Adrenal gland (tissue), 12 donors: ENCODE measurements around the gene KIF22. TPM values are rescaled to one million over a fixed set of nuclear protein-coding genes. Genes with fewer than 3 reads are reported as not detected.

ENCODE experiments used
- DNase-seq, 7 donors: peaks; one replicate each; pipeline ENCODE4 v3.0.0-alpha.2; 2019 to 2020
- H3K27ac ChIP-seq, 5 donors: fragments of 200-600 bp; sonication (generic) in 4 of 5; 1 replicate in 3 of 5; 2 replicates in 2 of 5; pipeline versions ENCODE4 v1.5.1 to v1.8.0; 2016 to 2020; ENCODE audit warnings: mild to moderate bottlenecking in 1 of 5
- H3K27me3 ChIP-seq: fragments of 200-600 bp; 2 replicates; pipeline ENCODE4 v1.8.0; 2021
- H3K36me3 ChIP-seq, 2 donors: fragments of 200-600 bp; replicated peaks in 1 of 2; 1 replicate in 1 of 2; 2 replicates in 1 of 2; pipeline versions ENCODE4 v1.5.1 to v1.8.0; 2018 to 2022
- H3K4me1 ChIP-seq, 2 donors: fragments of 200-600 bp; replicated peaks in 1 of 2; 1 replicate in 1 of 2; 2 replicates in 1 of 2; pipeline versions ENCODE4 v1.5.1 to v1.8.0; 2018 to 2021
- H3K4me3 ChIP-seq, 4 donors: fragments of 200-600 bp; sonication (generic) in 3 of 4; one replicate each; pipeline ENCODE4 v1.5.1; 2016 to 2018
- H3K9me3 ChIP-seq, 3 donors: fragments of 200-600 bp; sonication (generic) in 1 of 3; replicated peaks in 1 of 3; 1 replicate in 2 of 3; 2 replicates in 1 of 3; pipeline versions ENCODE4 v1.5.1 to v1.8.0; 2016 to 2021
- POLR2A ChIP-seq, 2 donors: fragments of 450-650 bp; IDR thresholded peaks; one replicate each; pipeline ENCODE4 v1.6.1; 2017; ENCODE audit warnings: antibody characterized with exemption in 2 of 2, mild to moderate bottlenecking in 2 of 2, moderate library complexity in 1 of 2
- WGBS, 4 donors: extraction: QIAGEN DNeasy Blood & Tissue Kit in 2 of 4; methylation state at CpG; one replicate each; pipeline versions ENCODE4 v1.1.5 to v1.1.7; 2013 to 2017; 5-methylcytosine and 5-hydroxymethylcytosine counted together
- intact Hi-C, 2 donors: fragments of 100-400 bp; cut with DNase I; formaldehyde crosslinking; loops; one replicate each; pipeline versions ENCODE4 v1.14.1 to v1.15.0; 2022 to 2023
- polyA plus RNA-seq, 3 donors: library from polyadenylated mRNA; stranded (reverse); fragments of 200-250 nt in 2 of 3; fragments of 350-450 nt in 1 of 3; fragmentation: Illumina TruSeq in 1 of 3; extraction: RNeasy Lipid Tissue Mini Kit (QIAGEN cat#74804) in 1 of 3; gene quantifications; one replicate each; pipeline ENCODE4 v1.2.3, GENCODE V29; 2013 to 2014
- total RNA-seq, 9 donors: library from RNA; depleted of rRNA in 4 of 9; stranded (reverse); fragments of >200 nt in 4 of 9; fragments of 120-200 nt in 1 of 9; fragmentation: NEBNext Ultra II Directional in 1 of 9; extraction: Animal tissue kit (Norgen Biotek cat#: 25700) in 1 of 9; gene quantifications; one replicate each; pipeline versions ENCODE4 v1.1.0 to v1.2.4, GENCODE V29; 2013 to 2023
- TF ChIP-seq, protein P1 (sequence below), 6 experiments: fragments of 450-650 bp in 4 of 6; fragments of 200-600 bp in 2 of 6; sonication (generic) in 1 of 6; IDR thresholded peaks; 1 replicate in 5 of 6; 2 replicates in 1 of 6; pipeline versions ENCODE4 v1.5.1 to v1.8.0; 2016 to 2021; ENCODE audit warnings: antibody characterized with exemption in 6 of 6, mild to moderate bottlenecking in 2 of 6, moderate library complexity in 1 of 6
- donor health status: healthy with polysubstance abuse.
- donor health status: Bipolar disorder and iron deficiency.
- donor health status: DM: yes; HTN: yes; CAD: no.
- donor health status: DM: no; HTN: no; CAD: no.
- donor health status: DM: no; HTN: no; CAD: no.
- donor health status: DM: yes; HTN: yes; CAD: no.

KIF22 gene
- total and polyA plus RNA-seq, 12 donors, result 8.8 to 127 (median 19.7) TPM

DNA sequence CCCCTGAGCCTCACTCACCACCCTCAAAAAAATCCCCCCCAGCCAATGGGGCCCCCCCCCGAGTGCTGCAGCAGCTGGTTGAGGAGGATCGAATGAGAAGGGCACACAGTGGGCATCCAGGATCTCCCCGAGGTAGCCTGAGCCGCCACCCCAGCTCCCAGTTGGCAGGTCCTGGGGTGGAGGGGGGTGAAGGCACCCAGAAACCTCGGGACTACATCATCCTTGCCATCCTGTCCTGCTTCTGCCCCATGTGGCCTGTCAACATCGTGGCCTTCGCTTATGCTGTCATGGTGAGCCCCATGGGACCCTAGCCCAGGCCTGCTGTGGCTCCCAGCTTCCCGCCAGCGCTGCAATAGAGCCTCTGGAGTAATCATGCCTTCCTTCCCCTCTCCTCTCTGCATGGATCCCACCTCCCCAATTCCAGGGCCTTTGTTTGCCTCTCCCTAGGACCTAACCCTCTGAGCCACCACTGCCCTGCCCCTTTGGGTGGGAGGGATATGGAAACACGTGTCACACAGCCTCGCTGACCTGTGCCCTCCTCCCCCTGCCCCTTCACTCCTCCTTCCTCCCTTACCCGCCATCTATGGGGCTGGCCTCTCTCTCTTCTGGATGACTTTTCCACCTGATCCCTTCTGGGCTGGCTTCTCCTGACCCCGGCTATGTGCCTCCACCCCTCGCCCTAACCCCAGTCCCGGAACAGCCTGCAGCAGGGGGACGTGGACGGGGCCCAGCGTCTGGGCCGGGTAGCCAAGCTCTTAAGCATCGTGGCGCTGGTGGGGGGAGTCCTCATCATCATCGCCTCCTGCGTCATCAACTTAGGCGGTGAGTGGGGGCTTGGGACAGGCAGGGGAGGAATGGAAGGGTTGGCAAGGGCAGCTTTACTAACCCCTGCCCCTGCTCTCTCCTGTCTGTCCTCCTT lies 23.4 kb downstream of the KIF22 start:
- peak in 4 of 7 donors; percentile 25 to 50 (median 39) for DNase-seq
- TF ChIP-seq, protein P1, sequence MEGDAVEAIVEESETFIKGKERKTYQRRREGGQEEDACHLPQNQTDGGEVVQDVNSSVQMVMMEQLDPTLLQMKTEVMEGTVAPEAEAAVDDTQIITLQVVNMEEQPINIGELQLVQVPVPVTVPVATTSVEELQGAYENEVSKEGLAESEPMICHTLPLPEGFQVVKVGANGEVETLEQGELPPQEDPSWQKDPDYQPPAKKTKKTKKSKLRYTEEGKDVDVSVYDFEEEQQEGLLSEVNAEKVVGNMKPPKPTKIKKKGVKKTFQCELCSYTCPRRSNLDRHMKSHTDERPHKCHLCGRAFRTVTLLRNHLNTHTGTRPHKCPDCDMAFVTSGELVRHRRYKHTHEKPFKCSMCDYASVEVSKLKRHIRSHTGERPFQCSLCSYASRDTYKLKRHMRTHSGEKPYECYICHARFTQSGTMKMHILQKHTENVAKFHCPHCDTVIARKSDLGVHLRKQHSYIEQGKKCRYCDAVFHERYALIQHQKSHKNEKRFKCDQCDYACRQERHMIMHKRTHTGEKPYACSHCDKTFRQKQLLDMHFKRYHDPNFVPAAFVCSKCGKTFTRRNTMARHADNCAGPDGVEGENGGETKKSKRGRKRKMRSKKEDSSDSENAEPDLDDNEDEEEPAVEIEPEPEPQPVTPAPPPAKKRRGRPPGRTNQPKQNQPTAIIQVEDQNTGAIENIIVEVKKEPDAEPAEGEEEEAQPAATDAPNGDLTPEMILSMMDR (IDR thresholded peaks at IDR 0.05), result no peak
- TF ChIP-seq POLR2A (IDR thresholded peaks at IDR 0.05), result no peak
- Histone ChIP-seq H3K9me3 (no peaks in the 10 kb centered on the region), H3K27me3 (no peaks in the 10 kb centered on the region), H3K4me1 (peaks cover 28 to 63% of the 10 kb centered on the region in 2 donors), H3K27ac (peak overlapping the region in 2 of 5 donors; percentile 21 to 97), H3K36me3 (peaks cover 0 to 25% of the 10 kb centered on the region in 2 donors), H3K4me3 (no peak overlapping the region)
- intact Hi-C loops, result no loop called here
- 72 to 80% (median 78%) methylated on average over 17 to 24 of the region's 24 CpGs for WGBS, 4 donors

DNA sequence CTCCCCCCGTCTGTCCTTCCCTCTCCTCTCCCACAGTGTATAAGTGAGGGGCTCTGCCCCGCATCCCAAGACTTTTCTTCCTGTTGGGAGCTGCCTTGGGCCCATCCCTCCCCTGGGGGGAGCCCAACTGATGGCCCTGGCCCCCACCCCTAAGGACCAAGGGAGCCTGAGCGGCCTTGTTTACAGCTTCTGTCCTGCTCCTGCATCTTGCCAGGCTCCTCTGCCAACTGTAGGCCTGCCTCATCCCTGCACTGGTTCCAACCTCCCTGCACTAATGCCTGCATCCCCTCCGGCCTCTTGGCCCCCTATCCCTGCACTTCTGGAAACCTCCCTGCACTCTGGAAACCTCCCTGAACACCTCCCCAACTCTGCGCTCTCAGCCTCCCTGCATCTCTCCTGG lies 24.0 kb downstream of the KIF22 start:
- H3K36me3 ChIP-seq, result peaks cover 0 to 24% of the 10 kb centered on the region in 2 donors
- no peak overlapping the region for H3K4me3 ChIP-seq
- peaks cover 21 to 63% of the 10 kb centered on the region in 2 donors for H3K4me1 ChIP-seq
- no peaks in the 10 kb centered on the region for H3K27me3 ChIP-seq
- H3K9me3 ChIP-seq, result no peaks in the 10 kb centered on the region
- intact Hi-C loops, result no loop called here
- 77 to 94% (median 86%) methylated on average over 5 of the region's 5 CpGs for WGBS, 4 donors
- peak overlapping the region in 1 of 5 donors; percentile 97 for H3K27ac ChIP-seq
- no peak for TF ChIP-seq POLR2A (IDR thresholded peaks at IDR 0.05)
- TF ChIP-seq, protein P1 (IDR thresholded peaks at IDR 0.05), result no peak
- DNase-seq, result peak in 3 of 7 donors; percentile 13 to 59 (median 19)

DNA sequence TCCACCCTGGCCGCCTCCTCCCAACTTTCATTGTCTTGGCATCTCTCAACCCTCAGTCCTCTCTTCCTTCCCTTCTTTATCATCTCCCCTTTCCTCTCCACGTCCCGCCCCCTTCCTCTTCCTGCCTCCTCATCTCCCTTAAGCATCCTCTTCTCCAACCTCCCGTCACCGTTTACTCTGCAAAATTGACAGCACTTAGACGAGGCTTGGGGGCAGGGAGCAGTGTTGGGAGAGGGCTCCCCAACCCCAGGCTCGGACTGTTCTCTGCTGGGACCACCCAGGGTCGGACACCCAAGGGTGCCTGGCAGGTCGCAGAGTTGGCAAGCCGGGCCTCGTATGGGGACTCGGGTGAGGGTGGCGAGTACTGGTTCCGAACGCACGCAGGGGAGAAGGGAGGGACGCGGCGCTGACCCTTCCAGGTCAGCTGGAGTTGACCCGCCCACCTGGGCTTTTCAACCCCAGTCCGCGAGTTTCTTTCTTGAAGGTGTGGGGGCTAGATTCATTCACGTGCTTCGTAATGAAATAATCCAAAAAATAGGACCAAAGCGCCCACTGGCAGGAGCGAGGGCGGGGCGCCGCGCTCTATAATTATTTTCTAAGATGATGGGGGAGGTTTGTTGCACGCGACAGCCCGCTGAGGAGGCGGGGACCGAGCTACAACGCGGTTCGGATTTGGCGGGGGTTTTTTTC lies 24.6 kb downstream of the KIF22 start:
- intact Hi-C loops, result no loop called here
- Histone ChIP-seq H3K9me3 (no peaks in the 10 kb centered on the region), H3K27ac (peak overlapping the region in 4 of 5 donors; percentile 45 to 97 (median 66)), H3K4me1 (peaks cover 21 to 63% of the 10 kb centered on the region in 2 donors), H3K27me3 (no peaks in the 10 kb centered on the region), H3K36me3 (peaks cover 0 to 19% of the 10 kb centered on the region in 2 donors), H3K4me3 (peak overlapping the region in 1 of 4 donors; percentile 47)
- TF ChIP-seq, protein P1 (IDR thresholded peaks at IDR 0.05), result no peak
- TF ChIP-seq POLR2A (IDR thresholded peaks at IDR 0.05), result no peak
- WGBS, 4 donors, result 4 to 9% (median 6%) methylated on average over 32 to 39 of the region's 39 CpGs
- DNase-seq, result peak in 6 of 7 donors; percentile 51 to 79 (median 60)
